Activated CD8-positive, alpha-beta T cell treated with anti-CD3 and anti-CD28 coated beads, Interleukin-2, amount 10 ng/mL, durations not matched to agents 7 days and 5 days (primary cell): ENCODE data around the gene MNT. TPM values are rescaled to one million over a fixed set of nuclear protein-coding genes. Genes with fewer than 3 reads are reported as not detected.

Source experiments
- ATAC-seq: fragments of 150-1000 bp; cut with Tn5 transposase; one replicate; pipeline ENCODE4 v1.10.0; 2021; ENCODE audit warnings: moderate library complexity
- CTCF ChIA-PET: fragments of 350-600 bp; sonication (Branson Sonifier 250); formaldehyde crosslinking; loops from one replicate; lab custom pipeline; 2021; ENCODE audit warnings: antibody characterized with exemption; lab: Charles Lee
- POLR2A ChIA-PET: fragments of 350-600 bp; sonication (Branson Sonifier 250); formaldehyde crosslinking; loops from one replicate; lab custom pipeline; 2021; ENCODE audit warnings: antibody characterized with exemption; lab: Charles Lee
- DNase-seq: peaks from one replicate; pipeline ENCODE4 v3.0.0-alpha.2; 2020
- H3K27ac Mint-ChIP-seq: one replicate; pipeline ENCODE4 v1.8.0; 2021; ENCODE audit warnings: mild to moderate bottlenecking, mixed read lengths
- H3K27me3 Mint-ChIP-seq: one replicate; pipeline ENCODE4 v1.8.0; 2021; ENCODE audit warnings: low read depth, mixed read lengths
- H3K36me3 Mint-ChIP-seq: one replicate; pipeline ENCODE4 v1.8.0; 2021; ENCODE audit warnings: low read depth, mixed read lengths
- H3K4me1 Mint-ChIP-seq: one replicate; pipeline ENCODE4 v1.8.0; 2021; ENCODE audit warnings: low read depth, mixed read lengths
- H3K4me3 Mint-ChIP-seq: one replicate; pipeline ENCODE4 v1.8.0; 2021; ENCODE audit warnings: mild to moderate bottlenecking, mixed read lengths
- H3K9me3 Mint-ChIP-seq: one replicate; pipeline ENCODE4 v1.8.0; 2022; ENCODE audit warnings: mixed read lengths; ENCODE audit not compliant: insufficient read depth
- total RNA-seq, 2 experiments: library from RNA; stranded (reverse); gene quantifications; one replicate each; pipeline ENCODE4 v1.2.3, GENCODE V29; 2021

MNT gene
- total RNA-seq, 2 experiments from 2014 or later, result 24.1 to 24.2 TPM

DNA sequence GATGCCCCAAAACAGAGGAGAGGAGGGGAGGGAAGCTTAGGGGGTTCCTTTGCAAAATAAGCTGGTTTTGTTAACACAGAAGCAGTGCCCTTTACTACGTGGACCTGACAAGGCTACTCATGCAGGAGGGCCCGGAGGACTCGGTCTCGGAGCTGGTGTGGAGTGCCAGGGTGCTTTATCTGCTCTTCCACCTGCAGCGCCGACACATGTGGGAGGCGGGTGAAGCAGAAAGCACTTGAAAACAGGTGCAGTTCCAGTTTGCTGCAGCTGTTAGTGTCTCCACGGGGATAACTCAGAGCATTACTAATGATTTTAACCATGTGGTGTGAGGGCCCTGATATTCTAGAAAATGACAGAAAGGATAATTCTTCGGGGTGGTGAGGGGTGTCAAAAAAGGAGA, 35.0 kb upstream of the MNT start:
- no peaks in the 10 kb centered on the region for H3K9me3 Mint-ChIP-seq
- H3K4me3 Mint-ChIP-seq, result no peak overlapping the region
- H3K27ac Mint-ChIP-seq, result no peak overlapping the region
- H3K36me3 Mint-ChIP-seq, result peaks cover 25% of the 10 kb centered on the region
- ChIA-PET CTCF (interaction anchor here (0.9 to 8.8 kb wide), 2 partner anchors 19 to 53 kb away, joined by 3 to 53 read pairs; no protein-coding TSS in a partner anchor), POLR2A (no interaction called here)
- H3K27me3 Mint-ChIP-seq, result no peaks in the 10 kb centered on the region
- DNase-seq (no peak), ATAC-seq (no peak)
- no peaks in the 10 kb centered on the region for H3K4me1 Mint-ChIP-seq

DNA sequence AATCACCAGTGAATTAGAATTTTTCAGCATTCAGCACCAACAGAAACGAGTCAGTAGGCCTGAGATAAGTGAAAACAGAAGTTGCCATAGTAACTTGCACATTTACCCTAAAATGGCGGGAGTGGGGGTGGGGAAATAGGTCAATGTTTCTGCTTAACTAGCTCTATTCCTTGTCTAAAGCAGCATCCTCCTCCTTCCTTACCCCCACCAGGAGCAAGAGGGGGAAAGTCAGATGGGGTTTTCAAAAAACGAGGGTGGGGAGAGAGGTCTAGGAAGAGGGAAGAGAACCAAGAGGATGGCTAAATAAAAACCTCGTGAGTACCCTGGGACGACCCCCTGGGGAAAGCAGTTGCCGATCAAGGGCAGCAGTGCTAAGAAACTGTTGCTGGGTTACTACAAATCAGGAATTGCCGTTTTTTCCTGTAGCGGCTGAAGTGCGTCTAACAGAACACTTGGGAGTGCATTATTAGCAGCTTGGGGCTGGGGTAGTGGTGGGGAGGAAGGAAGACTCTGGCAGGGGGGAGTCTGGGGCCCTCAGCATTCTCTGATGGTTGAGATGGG, 34.4 kb upstream of the MNT start:
- H3K27ac Mint-ChIP-seq, result no peak overlapping the region
- no peaks in the 10 kb centered on the region for H3K9me3 Mint-ChIP-seq
- H3K4me1 Mint-ChIP-seq, result no peaks in the 10 kb centered on the region
- CTCF ChIA-PET, result interaction anchor here (8.8 kb wide), 1 partner anchor 18 kb away, joined by 53 read pairs; no protein-coding TSS in a partner anchor
- DNase-seq (no peak), ATAC-seq (no peak)
- no peak overlapping the region for H3K4me3 Mint-ChIP-seq
- no peaks in the 10 kb centered on the region for H3K27me3 Mint-ChIP-seq
- H3K36me3 Mint-ChIP-seq, result peaks cover 25% of the 10 kb centered on the region
- POLR2A ChIA-PET, result no interaction called here

- peaks cover 19% of the 10 kb centered on the region for H3K36me3 Mint-ChIP-seq
- ATAC-seq, result no peak
- H3K9me3 Mint-ChIP-seq, result no peaks in the 10 kb centered on the region
- POLR2A ChIA-PET, result no interaction called here
- H3K27me3 Mint-ChIP-seq, result no peaks in the 10 kb centered on the region
- H3K4me3 Mint-ChIP-seq, result no peak overlapping the region
- no peak for DNase-seq
- CTCF ChIA-PET, result interaction anchor here (8.8 kb wide), 1 partner anchor 16 kb away, joined by 53 read pairs; no protein-coding TSS in a partner anchor
- no peaks in the 10 kb centered on the region for H3K4me1 Mint-ChIP-seq
- H3K27ac Mint-ChIP-seq, result no peak overlapping the region
Measured at GRCh38 chr17:2433696-2434095, 32.8 kb upstream of the MNT start.

DNA sequence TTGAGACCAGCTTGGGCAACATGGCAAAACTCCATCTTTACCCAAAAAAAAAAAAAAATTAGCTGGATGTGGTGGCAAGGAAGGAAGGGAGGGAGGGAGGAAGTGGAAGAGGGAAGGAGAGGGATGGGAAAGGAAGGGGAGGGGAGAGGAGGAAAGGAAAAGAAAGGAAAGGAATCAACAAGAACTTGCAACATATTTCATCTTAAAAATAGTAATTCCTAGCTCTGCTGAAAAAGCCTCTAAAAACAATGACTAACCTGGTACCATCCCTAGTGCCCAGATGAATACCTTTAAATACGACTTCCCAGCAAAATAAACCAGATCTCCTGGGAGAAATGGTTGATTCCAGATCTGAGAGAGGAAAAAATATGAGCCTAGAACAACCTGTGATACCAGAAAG, 27.1 kb upstream of the MNT start:
- H3K36me3 Mint-ChIP-seq, result peaks cover 4% of the 10 kb centered on the region
- no peak overlapping the region for H3K27ac Mint-ChIP-seq

GRCh38 chr17:2427215-2427614, 26.4 kb upstream of the MNT start:
- no peak for ATAC-seq
- Mint-ChIP-seq H3K27me3 (no peaks in the 10 kb centered on the region), H3K4me3 (no peak overlapping the region), H3K4me1 (no peaks in the 10 kb centered on the region), H3K9me3 (no peaks in the 10 kb centered on the region), H3K27ac (no peak overlapping the region), H3K36me3 (no peaks in the 10 kb centered on the region)
- POLR2A ChIA-PET, result no interaction called here
- DNase-seq, result no peak
- CTCF ChIA-PET, result interaction anchor here (1.4 to 4.2 kb wide), 3 partner anchors 11 to 45 kb away, joined by 3 to 31 read pairs (median 5); no protein-coding TSS in a partner anchor

More for the DNA sequence above, 27.1 kb upstream of the MNT start:
- ChIA-PET CTCF (interaction anchor here (1.4 to 4.2 kb wide), 3 partner anchors 12 to 45 kb away, joined by 3 to 31 read pairs (median 5); no protein-coding TSS in a partner anchor), POLR2A (no interaction called here)
- Mint-ChIP-seq H3K4me3 (no peak overlapping the region), H3K4me1 (no peaks in the 10 kb centered on the region), H3K9me3 (no peaks in the 10 kb centered on the region), H3K27me3 (no peaks in the 10 kb centered on the region)
- DNase-seq (no peak), ATAC-seq (no peak)

- Mint-ChIP-seq H3K27ac (no peak overlapping the region), H3K9me3 (no peaks in the 10 kb centered on the region), H3K27me3 (no peaks in the 10 kb centered on the region), H3K4me1 (no peaks in the 10 kb centered on the region), H3K36me3 (peaks cover 9% of the 10 kb centered on the region), H3K4me3 (no peak overlapping the region)
- DNase-seq (no peak), ATAC-seq (no peak)
- CTCF ChIA-PET, result interaction anchor here (1.4 to 2.1 kb wide), 2 partner anchors 41 kb away, joined by 3 to 12 read pairs; no protein-coding TSS in a partner anchor
- POLR2A ChIA-PET, result no interaction called here
Measured at GRCh38 chr17:2423271-2423670, 22.4 kb upstream of the MNT start.

- Mint-ChIP-seq H3K4me1 (peaks cover 2% of the 10 kb centered on the region), H3K27ac (no peak overlapping the region), H3K4me3 (no peak overlapping the region), H3K27me3 (no peaks in the 10 kb centered on the region), H3K9me3 (no peaks in the 10 kb centered on the region), H3K36me3 (peaks cover 9% of the 10 kb centered on the region)
- ChIA-PET CTCF (interaction anchor here (2.1 kb wide), 1 partner anchor 39 kb away, joined by 12 read pairs; no protein-coding TSS in a partner anchor), POLR2A (no interaction called here)
- ATAC-seq (no peak), DNase-seq (no peak)
Measured at GRCh38 chr17:2421315-2422147, 20.7 kb upstream of the MNT start.

GRCh38 chr17:2420176-2420575, 19.3 kb upstream of the MNT start:
- Mint-ChIP-seq H3K4me3 (no peak overlapping the region), H3K27me3 (no peaks in the 10 kb centered on the region), H3K9me3 (no peaks in the 10 kb centered on the region), H3K4me1 (peaks cover 4% of the 10 kb centered on the region), H3K36me3 (peaks cover 9% of the 10 kb centered on the region), H3K27ac (no peak overlapping the region)
- ATAC-seq, result no peak
- ChIA-PET CTCF (interaction anchor here (0.7 to 11.0 kb wide), 2 partner anchors 32 to 39 kb away, joined by 3 to 479 read pairs; no protein-coding TSS in a partner anchor), POLR2A (no interaction called here)
- DNase-seq, result no peak

DNA sequence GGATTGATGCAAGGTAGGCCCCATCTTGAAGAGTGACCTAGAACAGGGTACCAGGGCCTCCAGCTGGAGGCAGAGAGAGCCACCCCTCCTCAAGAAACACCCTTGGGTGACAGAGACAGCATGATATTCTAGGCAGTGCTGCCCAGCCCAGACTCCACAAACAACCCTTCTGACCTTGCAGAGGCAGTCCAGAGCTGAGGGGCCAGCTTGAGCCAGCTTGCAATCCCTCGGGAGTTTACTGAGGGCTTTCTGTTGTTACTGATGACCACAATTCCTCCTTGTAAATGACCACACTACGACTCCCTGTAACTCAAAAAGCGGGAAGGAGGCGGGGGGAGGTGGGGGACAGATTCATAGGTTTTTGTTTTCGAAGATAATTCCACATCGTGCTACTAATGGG, 18.6 kb upstream of the MNT start:
- H3K27me3 Mint-ChIP-seq, result no peaks in the 10 kb centered on the region
- no peak overlapping the region for H3K27ac Mint-ChIP-seq
- ATAC-seq (no peak), DNase-seq (no peak)
- ChIA-PET CTCF (interaction anchor here (4.5 to 11.0 kb wide), 3 partner anchors 16 to 38 kb away, joined by 53 to 479 read pairs (median 63); partner anchors contain the start of gene MNT), POLR2A (no interaction called here)
- H3K36me3 Mint-ChIP-seq, result peaks cover 9% of the 10 kb centered on the region
- H3K9me3 Mint-ChIP-seq, result no peaks in the 10 kb centered on the region
- H3K4me1 Mint-ChIP-seq, result peaks cover 4% of the 10 kb centered on the region
- no peak overlapping the region for H3K4me3 Mint-ChIP-seq

DNA sequence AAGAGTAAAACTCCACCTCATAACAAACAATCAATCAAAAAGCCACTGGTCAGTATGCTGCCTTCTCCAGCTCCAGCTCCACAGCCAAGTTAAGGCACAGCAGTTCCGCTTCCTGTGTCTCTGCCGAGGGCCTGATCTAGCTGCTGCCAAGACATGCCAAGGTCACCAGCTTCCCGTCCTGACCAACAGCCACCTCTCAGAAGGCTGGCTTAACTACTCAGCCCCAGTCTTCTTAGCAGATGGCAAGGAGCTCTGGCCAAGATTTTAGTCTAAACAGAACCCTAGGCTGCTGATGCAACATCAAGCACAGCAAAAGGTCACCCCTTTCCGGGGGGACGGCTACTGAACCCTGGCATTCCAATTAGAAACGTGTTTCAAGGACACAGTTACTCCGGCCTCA, 17.7 kb upstream of the MNT start:
- Mint-ChIP-seq H3K27ac (no peak overlapping the region), H3K9me3 (no peaks in the 10 kb centered on the region), H3K4me3 (no peak overlapping the region), H3K4me1 (peaks cover 4% of the 10 kb centered on the region), H3K36me3 (peaks cover 9% of the 10 kb centered on the region), H3K27me3 (no peaks in the 10 kb centered on the region)
- ChIA-PET CTCF (interaction anchor here (4.5 to 11.0 kb wide), 3 partner anchors 17 to 37 kb away, joined by 53 to 479 read pairs (median 63); partner anchors contain the start of gene MNT), POLR2A (no interaction called here)
- DNase-seq, result no peak
- ATAC-seq, result no peak

DNA sequence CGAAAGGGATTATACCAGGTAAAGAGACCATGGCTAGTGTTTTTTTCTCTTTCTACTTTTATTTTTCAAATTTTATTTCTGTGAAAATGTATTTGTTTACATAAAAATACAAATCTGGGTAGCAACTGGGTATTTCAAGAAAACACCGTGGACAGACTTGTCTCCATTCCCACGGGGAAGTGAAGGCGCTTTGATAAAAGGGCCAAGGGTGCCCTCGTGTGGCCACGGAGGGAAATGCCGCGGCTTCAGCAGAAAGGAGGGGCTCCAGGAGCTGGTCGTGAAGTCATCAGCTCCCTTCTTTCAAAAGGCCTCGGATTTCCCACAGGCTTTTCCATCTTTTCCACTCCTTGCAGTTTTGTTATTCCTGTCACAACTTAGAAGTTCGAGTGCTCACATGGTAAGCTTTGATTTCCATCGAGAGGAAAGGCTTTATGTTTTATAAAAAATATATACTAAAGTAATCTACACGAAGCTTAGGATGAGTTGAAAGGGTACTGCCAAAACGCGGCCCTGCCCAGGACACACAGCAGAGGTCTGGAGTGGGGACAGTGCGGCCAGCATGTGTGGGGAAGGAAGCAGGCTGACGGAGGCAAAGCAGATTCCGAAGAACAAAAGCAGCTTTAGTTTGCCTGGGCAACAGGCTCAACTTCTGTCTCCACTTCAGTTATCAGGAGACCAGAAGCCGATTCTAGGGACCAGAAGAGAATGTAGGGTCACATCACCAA, 15.3 kb upstream of the MNT start:
- H3K27me3 Mint-ChIP-seq, result no peaks in the 10 kb centered on the region
- H3K27ac Mint-ChIP-seq, result no peak overlapping the region
- peaks cover 9% of the 10 kb centered on the region for H3K36me3 Mint-ChIP-seq
- H3K9me3 Mint-ChIP-seq, result no peaks in the 10 kb centered on the region
- CTCF ChIA-PET, result interaction anchor here (0.6 to 11.0 kb wide), 53 partner anchors 9 to 1104 kb away, joined by 3 to 479 read pairs (median 4); partner anchors contain the start of genes HIC1, MNT and TSR1
- POLR2A ChIA-PET, result interaction anchor here (0.6 to 2.5 kb wide), 5 partner anchors 24 to 378 kb away, joined by 3 to 30 read pairs (median 4); partner anchors contain the start of gene TSR1
- H3K4me1 Mint-ChIP-seq, result peaks cover 4% of the 10 kb centered on the region
- no peak overlapping the region for H3K4me3 Mint-ChIP-seq
- DNase-seq (peak; percentile 88), ATAC-seq (peak; percentile 81)
